HepG2 (cell line): ENCODE data around the gene NAB2. TPM values are rescaled to one million over a fixed set of nuclear protein-coding genes. Genes with fewer than 3 reads are reported as not detected.

Source experiments
- FOXA3 ChIP-seq: IDR thresholded peaks from 2 replicates; pipeline ENCODE4 v1.6.1; 2016; ENCODE audit warnings: missing genetic modification reagents, missing compliant biosample characterization
- GATAD2A ChIP-seq: IDR thresholded peaks from 2 replicates; pipeline ENCODE4 v1.6.1; 2016
- MAZ ChIP-seq, 2 experiments: sonication (generic) in 1 of 2; formaldehyde crosslinking in 1 of 2; IDR thresholded peaks; 2 replicates each; pipeline versions ENCODE4 v1.5.0 to v1.6.1; 2012 to 2020; ENCODE audit warnings: low read depth in 2 of 2, mild to moderate bottlenecking in 2 of 2, borderline replicate concordance in 1 of 2, improper control_type of control experiment in 1 of 2, low read length in 1 of 2, missing genetic modification reagents in 1 of 2, moderate library complexity in 1 of 2
- MIER2 ChIP-seq: IDR thresholded peaks from 2 replicates; pipeline ENCODE4 v1.6.1; 2016; ENCODE audit warnings: missing biosample characterization, missing genetic modification reagents
- MYNN ChIP-seq: sonication (generic); formaldehyde crosslinking; IDR thresholded peaks from 2 replicates; pipeline ENCODE4 v1.4.0; 2020; ENCODE audit warnings: mild to moderate bottlenecking, low read depth, missing genetic modification reagents
- NCOA2 ChIP-seq: sonication (generic); formaldehyde crosslinking; IDR thresholded peaks from 2 replicates; pipeline ENCODE4 v1.8.0; 2022; ENCODE audit warnings: inconsistent platforms
- NONO ChIP-seq, 2 experiments: fragments of 450-650 bp in 1 of 2; sonication (generic) in 1 of 2; formaldehyde crosslinking in 1 of 2; IDR thresholded peaks in 1 of 2; conservative IDR thresholded peaks in 1 of 2; 2 replicates each; pipeline versions ENCODE4 v1.6.1 to v1.8.0; 2017 to 2022; ENCODE audit warnings: mild to moderate bottlenecking in 1 of 2, missing genetic modification reagents in 1 of 2, moderate library complexity in 1 of 2
- ZNF460 ChIP-seq: sonication (generic); formaldehyde crosslinking; IDR thresholded peaks from 2 replicates; pipeline ENCODE4 v1.5.1; 2020; ENCODE audit warnings: missing genetic modification reagents, mild to moderate bottlenecking, borderline replicate concordance
- polyA plus RNA-seq, 8 experiments: library from polyadenylated mRNA; depleted of rRNA in 3 of 8; stranded (reverse) in 7 of 8; unstranded in 1 of 8; fragments of >200 nt; fragmentation: Illumina TruSeq in 4 of 8; extraction: Trizol in 4 of 8; gene quantifications; 2 replicates each; pipeline versions ENCODE4 v1.2.1 to v1.2.3, GENCODE V29; 2011 to 2016; ENCODE audit warnings: low read depth in 4 of 8, missing spikeins in 1 of 8, mixed read lengths in 1 of 8; ENCODE audit not compliant: insufficient read depth in 1 of 8
- total RNA-seq, 5 experiments: library from RNA; depleted of rRNA; stranded (reverse); fragments of >200 nt; fragmentation: Illumina TruSeq; extraction: Trizol; gene quantifications; 2 replicates each; pipeline ENCODE4 v1.2.3, GENCODE V29; 2016; ENCODE audit warnings: low read depth in 1 of 5
- TF ChIP-seq, protein P1 (sequence below): sonication (generic); formaldehyde crosslinking; IDR thresholded peaks from 2 replicates; pipeline ENCODE4 v1.4.0; 2020; ENCODE audit warnings: missing genetic modification reagents
- TF ChIP-seq, protein P2 (sequence below): sonication (generic); formaldehyde crosslinking; conservative IDR thresholded peaks from 2 replicates; pipeline ENCODE4 v1.4.0; 2020; ENCODE audit warnings: missing genetic modification reagents
- TF ChIP-seq, protein P3 (sequence below): sonication (generic); formaldehyde crosslinking; conservative IDR thresholded peaks from 2 replicates; pipeline ENCODE4 v1.4.0; 2020; ENCODE audit warnings: missing genetic modification reagents
- TF ChIP-seq, protein P4 (sequence below): IDR thresholded peaks from 2 replicates; pipeline ENCODE4 v1.6.1; 2016; ENCODE audit warnings: missing compliant biosample characterization, missing genetic modification reagents, borderline replicate concordance
- TF ChIP-seq, protein P5 (sequence below), 2 experiments: sonication (generic) in 1 of 2; formaldehyde crosslinking in 1 of 2; IDR thresholded peaks; 2 replicates each; pipeline versions ENCODE4 v1.4.0 to v1.6.1; 2018 to 2020; ENCODE audit warnings: missing genetic modification reagents in 2 of 2, borderline replicate concordance in 1 of 2, low read depth in 1 of 2, mild to moderate bottlenecking in 1 of 2, missing biosample characterization in 1 of 2
- TF ChIP-seq, protein P6 (sequence below): sonication (generic); formaldehyde crosslinking; conservative IDR thresholded peaks from 2 replicates; pipeline ENCODE4 v1.4.0; 2020; ENCODE audit warnings: missing genetic modification reagents

NAB2 gene
- total and polyA plus RNA-seq, 2 of the 13 experiments (the other 11 are each of a cell fraction or from before 2014, with no cell fraction given) = 11.7 to 12.9 TPM

DNA sequence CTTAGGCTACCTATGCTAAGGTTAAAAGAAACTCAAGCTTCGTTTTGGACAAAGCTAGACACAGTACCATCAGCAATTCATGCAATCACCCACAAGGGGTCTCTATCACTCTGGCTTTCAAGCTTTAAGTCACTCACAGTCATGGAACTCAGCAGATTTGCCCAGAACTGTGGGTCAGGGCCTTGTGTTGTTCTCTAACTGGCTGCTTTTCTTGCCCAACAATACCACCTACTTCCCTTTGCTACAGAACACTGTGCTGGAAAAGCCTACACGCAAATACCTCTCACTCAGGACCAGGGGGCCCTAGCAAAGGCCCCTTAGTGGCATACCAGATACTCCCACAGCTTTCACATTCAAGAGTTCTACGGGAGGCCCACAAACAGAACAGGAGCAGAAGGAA lies 19.4 kb upstream of the NAB2 start (continued):
- TF ChIP-seq, protein P1, sequence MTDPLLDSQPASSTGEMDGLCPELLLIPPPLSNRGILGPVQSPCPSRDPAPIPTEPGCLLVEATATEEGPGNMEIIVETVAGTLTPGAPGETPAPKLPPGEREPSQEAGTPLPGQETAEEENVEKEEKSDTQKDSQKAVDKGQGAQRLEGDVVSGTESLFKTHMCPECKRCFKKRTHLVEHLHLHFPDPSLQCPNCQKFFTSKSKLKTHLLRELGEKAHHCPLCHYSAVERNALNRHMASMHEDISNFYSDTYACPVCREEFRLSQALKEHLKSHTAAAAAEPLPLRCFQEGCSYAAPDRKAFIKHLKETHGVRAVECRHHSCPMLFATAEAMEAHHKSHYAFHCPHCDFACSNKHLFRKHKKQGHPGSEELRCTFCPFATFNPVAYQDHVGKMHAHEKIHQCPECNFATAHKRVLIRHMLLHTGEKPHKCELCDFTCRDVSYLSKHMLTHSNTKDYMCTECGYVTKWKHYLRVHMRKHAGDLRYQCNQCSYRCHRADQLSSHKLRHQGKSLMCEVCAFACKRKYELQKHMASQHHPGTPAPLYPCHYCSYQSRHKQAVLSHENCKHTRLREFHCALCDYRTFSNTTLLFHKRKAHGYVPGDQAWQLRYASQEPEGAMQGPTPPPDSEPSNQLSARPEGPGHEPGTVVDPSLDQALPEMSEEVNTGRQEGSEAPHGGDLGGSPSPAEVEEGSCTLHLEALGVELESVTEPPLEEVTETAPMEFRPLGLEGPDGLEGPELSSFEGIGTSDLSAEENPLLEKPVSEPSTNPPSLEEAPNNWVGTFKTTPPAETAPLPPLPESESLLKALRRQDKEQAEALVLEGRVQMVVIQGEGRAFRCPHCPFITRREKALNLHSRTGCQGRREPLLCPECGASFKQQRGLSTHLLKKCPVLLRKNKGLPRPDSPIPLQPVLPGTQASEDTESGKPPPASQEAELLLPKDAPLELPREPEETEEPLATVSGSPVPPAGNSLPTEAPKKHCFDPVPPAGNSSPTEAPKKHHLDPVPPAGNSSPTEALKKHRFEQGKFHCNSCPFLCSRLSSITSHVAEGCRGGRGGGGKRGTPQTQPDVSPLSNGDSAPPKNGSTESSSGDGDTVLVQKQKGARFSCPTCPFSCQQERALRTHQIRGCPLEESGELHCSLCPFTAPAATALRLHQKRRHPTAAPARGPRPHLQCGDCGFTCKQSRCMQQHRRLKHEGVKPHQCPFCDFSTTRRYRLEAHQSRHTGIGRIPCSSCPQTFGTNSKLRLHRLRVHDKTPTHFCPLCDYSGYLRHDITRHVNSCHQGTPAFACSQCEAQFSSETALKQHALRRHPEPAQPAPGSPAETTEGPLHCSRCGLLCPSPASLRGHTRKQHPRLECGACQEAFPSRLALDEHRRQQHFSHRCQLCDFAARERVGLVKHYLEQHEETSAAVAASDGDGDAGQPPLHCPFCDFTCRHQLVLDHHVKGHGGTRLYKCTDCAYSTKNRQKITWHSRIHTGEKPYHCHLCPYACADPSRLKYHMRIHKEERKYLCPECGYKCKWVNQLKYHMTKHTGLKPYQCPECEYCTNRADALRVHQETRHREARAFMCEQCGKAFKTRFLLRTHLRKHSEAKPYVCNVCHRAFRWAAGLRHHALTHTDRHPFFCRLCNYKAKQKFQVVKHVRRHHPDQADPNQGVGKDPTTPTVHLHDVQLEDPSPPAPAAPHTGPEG (CRISPR knock-in tag) = no peak
- TF ChIP-seq NCOA2 (CRISPR knock-in tag) = 0 out of 2 replicates have a peak, but pooled peaks have one; percentile 13
- TF ChIP-seq, protein P2, sequence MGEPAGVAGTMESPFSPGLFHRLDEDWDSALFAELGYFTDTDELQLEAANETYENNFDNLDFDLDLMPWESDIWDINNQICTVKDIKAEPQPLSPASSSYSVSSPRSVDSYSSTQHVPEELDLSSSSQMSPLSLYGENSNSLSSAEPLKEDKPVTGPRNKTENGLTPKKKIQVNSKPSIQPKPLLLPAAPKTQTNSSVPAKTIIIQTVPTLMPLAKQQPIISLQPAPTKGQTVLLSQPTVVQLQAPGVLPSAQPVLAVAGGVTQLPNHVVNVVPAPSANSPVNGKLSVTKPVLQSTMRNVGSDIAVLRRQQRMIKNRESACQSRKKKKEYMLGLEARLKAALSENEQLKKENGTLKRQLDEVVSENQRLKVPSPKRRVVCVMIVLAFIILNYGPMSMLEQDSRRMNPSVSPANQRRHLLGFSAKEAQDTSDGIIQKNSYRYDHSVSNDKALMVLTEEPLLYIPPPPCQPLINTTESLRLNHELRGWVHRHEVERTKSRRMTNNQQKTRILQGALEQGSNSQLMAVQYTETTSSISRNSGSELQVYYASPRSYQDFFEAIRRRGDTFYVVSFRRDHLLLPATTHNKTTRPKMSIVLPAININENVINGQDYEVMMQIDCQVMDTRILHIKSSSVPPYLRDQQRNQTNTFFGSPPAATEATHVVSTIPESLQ = 0 out of 2 replicates have a peak, but pooled peaks have one; percentile 54
- TF ChIP-seq, protein P3, sequence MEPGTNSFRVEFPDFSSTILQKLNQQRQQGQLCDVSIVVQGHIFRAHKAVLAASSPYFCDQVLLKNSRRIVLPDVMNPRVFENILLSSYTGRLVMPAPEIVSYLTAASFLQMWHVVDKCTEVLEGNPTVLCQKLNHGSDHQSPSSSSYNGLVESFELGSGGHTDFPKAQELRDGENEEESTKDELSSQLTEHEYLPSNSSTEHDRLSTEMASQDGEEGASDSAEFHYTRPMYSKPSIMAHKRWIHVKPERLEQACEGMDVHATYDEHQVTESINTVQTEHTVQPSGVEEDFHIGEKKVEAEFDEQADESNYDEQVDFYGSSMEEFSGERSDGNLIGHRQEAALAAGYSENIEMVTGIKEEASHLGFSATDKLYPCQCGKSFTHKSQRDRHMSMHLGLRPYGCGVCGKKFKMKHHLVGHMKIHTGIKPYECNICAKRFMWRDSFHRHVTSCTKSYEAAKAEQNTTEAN (CRISPR knock-in tag) = no peak
- no peak for TF ChIP-seq MAZ (IDR thresholded peaks at IDR 0.05; ENCODE audit: borderline replicate concordance, low read depth, low read length)
- TF ChIP-seq MAZ (CRISPR knock-in tag; IDR thresholded peaks at IDR 0.05; ENCODE audit: low read depth) = 0 out of 2 replicates have a peak, but pooled peaks have one; percentile 23
- 0 out of 2 replicates have a peak, but pooled peaks have one; percentile 20 for TF ChIP-seq MIER2 (CRISPR knock-in tag)
- TF ChIP-seq, protein P4, sequence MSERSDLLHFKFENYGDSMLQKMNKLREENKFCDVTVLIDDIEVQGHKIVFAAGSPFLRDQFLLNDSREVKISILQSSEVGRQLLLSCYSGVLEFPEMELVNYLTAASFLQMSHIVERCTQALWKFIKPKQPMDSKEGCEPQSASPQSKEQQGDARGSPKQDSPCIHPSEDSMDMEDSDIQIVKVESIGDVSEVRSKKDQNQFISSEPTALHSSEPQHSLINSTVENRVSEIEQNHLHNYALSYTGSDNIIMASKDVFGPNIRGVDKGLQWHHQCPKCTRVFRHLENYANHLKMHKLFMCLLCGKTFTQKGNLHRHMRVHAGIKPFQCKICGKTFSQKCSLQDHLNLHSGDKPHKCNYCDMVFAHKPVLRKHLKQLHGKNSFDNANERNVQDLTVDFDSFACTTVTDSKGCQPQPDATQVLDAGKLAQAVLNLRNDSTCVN = 0 out of 2 replicates have a peak, but pooled peaks have one; percentile 56
- no peak for TF ChIP-seq ZNF460 (CRISPR knock-in tag)
- TF ChIP-seq FOXA3 (CRISPR knock-in tag) = 0 out of 2 replicates have a peak, but pooled peaks have one; percentile 11
- TF ChIP-seq, protein P5, sequence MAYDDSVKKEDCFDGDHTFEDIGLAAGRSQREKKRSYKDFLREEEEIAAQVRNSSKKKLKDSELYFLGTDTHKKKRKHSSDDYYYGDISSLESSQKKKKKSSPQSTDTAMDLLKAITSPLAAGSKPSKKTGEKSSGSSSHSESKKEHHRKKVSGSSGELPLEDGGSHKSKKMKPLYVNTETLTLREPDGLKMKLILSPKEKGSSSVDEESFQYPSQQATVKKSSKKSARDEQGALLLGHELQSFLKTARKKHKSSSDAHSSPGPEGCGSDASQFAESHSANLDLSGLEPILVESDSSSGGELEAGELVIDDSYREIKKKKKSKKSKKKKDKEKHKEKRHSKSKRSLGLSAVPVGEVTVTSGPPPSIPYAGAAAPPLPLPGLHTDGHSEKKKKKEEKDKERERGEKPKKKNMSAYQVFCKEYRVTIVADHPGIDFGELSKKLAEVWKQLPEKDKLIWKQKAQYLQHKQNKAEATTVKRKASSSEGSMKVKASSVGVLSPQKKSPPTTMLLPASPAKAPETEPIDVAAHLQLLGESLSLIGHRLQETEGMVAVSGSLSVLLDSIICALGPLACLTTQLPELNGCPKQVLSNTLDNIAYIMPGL (CRISPR knock-in tag; IDR thresholded peaks at IDR 0.05; ENCODE audit: borderline replicate concordance in 1 of 2, low read depth in 1 of 2) = peak in 1 of 2 experiments; percentile 56; a peak in 1 of 4 replicates
- peak; percentile 59 for TF ChIP-seq GATAD2A (CRISPR knock-in tag)
- TF ChIP-seq, protein P6, sequence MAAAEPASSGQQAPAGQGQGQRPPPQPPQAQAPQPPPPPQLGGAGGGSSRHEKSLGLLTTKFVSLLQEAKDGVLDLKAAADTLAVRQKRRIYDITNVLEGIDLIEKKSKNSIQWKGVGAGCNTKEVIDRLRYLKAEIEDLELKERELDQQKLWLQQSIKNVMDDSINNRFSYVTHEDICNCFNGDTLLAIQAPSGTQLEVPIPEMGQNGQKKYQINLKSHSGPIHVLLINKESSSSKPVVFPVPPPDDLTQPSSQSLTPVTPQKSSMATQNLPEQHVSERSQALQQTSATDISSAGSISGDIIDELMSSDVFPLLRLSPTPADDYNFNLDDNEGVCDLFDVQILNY (CRISPR knock-in tag) = no peak
- no peak for TF ChIP-seq NONO (IDR thresholded peaks at IDR 0.05)
- no peak for TF ChIP-seq NONO (CRISPR knock-in tag; conservative IDR thresholded peaks at IDR 0.05)
- TF ChIP-seq MYNN (CRISPR knock-in tag) = 0 out of 2 replicates have a peak, but pooled peaks have one; percentile 35
